Measurements from ENCODE around the gene NELFB.

NELFB gene

DNA sequence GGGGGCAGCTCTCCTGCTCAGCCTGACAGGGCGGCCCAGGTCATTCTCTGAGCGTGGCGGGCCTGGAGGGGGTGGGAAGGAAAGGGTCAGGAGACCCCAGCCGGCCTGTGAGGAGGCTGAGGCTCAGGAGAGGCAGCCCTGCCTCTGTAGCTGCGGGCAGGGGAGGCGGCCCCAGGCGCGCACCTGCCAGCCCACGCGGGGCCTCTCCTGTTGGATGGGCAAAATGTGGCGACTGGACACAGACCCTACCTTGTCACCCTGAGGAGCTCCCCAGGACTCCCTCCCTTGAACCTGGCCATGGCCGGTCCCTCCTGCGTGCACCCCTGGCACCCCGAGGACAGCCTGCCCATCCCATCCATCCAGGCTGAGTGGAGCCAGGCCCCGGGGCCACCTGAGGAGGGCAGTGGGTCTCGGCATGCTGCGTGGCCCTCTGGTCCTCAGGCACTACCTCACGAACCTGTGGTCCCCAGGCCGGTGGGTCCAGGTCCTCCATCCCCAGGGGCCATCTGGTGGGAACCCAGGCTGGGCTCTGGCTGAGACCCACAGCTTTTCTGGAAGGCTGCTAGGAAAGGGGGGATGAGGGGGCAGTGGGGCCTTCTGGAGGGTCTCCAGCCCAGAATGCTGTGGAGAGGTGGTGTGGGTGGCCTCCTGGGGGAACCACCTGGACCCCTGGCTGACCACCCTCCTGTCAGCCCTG is 62.0 kb downstream of the NELFB start:
- no peak for DNase-seq

DNA sequence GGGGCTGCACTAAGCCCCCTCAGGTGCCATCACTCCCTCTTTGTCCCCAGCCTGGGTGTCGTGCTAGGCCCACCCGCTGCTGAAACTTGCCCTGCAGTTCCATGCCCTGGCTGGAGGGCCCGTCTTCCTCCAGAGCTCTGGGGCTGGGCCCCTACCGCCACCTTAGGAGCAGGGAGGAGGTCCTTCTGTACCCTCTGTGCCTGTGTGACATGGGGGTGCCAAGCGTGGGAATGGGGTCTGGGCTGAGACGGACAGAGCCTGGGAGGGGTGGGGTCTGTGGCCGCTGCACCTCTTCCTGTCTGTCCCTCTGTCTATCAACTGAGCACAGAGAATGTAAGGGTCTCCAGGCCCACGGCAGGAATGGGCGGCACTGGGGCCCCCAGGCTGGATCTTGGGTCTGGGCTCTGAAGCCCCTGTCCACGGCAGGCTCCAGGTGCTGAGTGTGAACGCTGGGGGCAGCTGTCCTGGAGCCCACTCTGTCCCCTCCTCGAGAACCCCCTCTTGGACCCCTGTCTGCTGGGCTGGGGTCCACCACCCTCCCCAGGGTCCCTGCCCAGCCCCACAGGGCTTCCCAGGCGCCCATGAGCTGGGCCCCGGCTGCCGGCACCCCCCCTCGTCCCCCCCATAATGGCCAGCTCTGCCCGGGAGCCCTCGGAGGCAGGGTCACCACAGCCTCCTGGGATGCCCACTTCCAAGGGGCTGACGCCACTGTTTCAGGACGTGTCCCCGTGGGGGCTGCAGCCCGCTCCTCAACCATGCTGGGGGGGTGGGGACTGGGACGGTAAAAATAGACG is 62.8 kb downstream of the NELFB start:
- no peak for DNase-seq

DNA sequence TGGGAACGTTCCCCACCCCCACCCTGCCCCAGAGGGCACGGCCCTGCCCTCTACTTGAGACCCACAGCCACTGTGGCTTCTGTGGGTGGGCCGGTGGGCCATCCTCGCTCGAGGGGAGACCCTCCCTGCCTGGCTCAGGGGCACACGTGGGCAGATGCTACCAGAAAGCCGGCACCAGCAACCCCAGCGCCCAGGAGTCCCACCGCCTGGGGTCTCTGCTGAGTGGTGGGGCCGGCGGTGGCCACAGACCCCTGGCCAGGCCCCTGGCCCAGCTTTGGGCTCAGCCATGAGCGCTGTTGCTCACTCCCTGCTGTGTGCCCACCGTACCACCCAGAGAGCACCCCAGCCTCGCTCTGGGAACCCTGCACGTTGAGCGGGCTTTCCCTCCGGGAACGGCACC is 63.5 kb downstream of the NELFB start:
- DNase-seq = no peak

DNA sequence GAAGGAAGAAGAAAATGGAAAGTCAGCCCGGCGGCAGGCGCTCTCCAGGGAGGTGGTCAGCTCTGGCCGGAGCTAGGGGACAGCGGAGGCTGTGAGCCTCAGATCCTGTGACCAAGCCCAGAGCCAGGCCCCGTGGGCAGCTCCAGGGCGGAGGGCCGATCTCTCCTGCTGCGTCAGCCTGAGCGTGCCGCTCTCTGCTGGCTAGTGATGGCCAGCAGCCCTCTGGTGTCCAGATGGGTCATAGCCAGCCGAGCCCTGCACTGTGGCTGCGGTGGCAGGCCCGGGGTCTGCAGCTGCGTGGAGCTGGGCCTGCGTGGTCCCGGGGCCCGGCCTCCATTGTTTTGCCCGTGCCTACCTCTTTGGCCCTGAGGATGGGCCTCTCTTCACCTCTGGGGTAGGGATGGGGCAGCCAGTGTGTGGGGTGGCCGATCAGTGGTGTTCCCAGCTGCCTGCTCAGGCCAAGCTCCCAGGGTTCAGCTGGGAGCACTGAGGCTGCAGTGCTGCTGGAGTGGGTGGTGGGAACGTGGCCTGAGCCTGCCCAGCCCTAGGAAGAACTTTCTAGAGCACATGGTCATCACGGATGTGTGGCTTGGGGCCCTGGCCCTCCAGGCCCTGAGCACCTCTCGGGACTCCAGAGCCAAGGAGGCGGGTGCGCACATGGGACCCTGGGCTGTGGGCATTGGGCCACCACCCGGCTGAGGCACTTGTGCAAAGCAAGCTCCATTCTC is 64.0 kb downstream of the NELFB start:
- no peak for DNase-seq

DNA sequence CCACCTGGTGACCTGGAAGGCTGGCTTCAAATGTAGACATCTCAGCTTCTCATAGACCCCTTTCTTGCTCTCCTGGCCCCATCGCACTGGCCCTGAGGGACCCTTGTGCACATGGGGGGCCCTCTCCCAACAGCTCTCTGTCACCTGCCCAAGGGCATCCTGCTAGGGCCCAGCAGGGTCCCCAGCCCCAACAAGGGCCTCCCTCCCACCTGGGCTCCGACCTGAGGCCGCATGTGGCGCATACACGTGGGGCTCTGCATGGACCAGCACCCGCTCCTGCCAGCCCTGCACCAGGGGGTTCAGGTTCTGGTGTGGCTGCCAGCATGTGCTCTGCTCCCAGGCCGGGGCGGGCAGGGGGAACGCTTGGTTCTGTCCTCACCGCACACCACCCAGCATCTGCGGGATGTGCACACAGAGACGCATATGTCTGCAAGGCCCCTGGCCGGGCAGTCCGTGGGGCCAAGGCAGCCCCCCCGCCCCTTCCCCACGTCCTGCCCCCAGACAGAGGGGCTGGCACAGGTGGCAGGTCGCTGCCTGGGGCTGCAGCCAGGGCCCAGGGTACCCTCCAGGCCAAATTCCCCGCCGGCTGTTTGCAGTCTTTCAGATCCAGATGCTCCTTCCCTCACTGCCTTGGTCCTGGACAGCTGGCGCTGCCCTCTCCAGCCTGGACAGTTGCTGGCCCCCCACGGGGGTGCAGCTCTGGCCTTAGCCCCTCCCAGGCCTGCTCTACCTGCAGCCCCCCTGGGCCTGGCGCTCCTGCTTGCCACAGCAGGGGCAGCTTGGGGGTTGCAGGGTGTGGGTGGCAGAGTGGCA is 64.8 kb downstream of the NELFB start:
- DNase-seq = no peak

DNA sequence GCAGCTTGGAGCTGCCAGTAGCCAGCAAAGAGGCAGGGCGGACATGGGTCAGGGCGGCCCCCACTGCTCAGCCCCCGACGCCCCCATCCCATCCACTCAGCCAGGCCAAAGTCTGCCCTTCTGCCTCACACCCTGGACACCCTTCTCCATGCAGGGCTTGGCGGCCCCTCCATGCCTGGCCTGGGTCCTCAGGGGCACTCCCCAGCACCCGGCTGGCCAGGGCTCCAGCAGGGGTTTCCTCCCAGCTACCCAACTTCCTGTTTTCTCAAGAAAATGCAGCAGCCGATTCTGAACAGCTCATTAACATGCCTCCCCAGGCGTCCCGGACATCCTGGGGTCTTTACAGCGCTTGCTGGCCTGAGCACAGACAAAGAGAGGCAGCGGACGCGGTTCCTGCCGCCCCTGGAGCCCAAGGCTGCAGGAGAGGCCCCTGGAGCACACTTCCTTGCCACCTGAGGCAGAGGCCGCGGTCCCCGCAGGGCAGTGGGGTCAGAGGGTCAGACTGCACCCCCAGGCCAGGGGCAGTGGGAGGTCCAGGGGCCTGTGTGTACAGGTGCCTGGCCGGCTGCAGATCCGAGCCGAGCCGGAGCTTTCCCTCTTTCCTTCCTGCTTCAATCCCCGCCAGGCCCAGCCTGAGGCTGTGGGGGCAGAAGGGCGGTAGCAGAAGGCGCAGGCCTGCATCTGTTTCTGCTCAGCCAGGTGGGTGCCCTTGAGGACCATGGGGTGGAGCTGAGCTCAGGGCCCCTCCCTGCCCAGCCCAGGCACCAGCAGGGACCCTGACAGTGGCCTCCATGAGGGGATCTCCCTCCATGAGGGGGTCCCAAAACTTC is 65.6 kb downstream of the NELFB start:
- no peak for DNase-seq

DNA sequence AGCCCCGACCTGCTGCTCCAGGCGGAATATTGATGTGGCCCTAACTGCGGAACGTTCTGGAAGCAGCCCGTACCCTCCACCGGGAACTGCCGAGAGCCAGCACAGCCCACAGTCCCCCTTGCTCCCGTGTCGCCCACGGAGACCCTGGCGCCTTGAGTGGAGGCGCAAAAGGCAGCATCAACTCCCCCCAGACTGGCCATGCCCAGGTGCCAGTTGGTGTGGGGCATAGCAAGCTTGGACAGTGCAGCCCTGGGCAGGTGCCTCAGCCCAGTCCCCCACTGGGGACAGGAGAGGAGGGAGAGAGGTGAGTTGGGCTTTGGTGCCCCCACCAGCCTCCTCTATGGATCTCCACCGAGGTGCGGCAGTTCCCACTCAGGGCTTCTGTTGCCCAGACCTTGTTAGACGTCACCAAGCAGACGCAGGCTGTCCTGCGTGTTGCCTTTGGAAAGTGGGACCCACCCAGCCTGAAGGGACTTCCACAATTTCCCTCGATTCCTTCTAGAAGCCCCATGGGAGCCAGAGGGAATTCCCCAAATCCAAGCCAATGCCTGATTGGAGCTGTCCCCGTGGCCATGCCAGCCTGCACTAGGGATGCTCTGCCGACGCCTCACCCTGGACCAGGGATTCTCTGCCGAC is 66.7 kb downstream of the NELFB start:
- DNase-seq = no peak

All from activated CD4-positive, alpha-beta T cell treated with anti-CD3 and anti-CD28 coated beads, Interleukin-2, amount 50 U/mL, for 4 hours (primary cell).